ENCODE data around the gene LRRC23.
"Not testable (repeated sequence)": the region's sequence is repeated elsewhere in the genome, so short reads cannot be mapped to it uniquely, and the experiment has no call there.

LRRC23 gene

GRCh38 chr12:6902448-6902847 is 2.2 kb upstream of the LRRC23 start:
- DNase-seq (ENCODE audit: low spot score): no peak

- no peak for DNase-seq (ENCODE audit: low spot score)
Observed at GRCh38 chr12:6903722-6904121, 900 bp upstream of the LRRC23 start.

GRCh38 chr12:6905414-6906040 is 905 bp downstream of the LRRC23 start:
- no peak for DNase-seq (ENCODE audit: low spot score)

- DNase-seq (ENCODE audit: low spot score): not testable (repeated sequence)
Observed at GRCh38 chr12:6908141-6908540, 3.5 kb downstream of the LRRC23 start.

- no peak for DNase-seq (ENCODE audit: low spot score)
Observed at GRCh38 chr12:6909421-6910145, 5.0 kb downstream of the LRRC23 start.

- no peak for DNase-seq (ENCODE audit: low spot score)
Observed at GRCh38 chr12:6912164-6912935, 7.7 kb downstream of the LRRC23 start.

- peak; percentile 86 for DNase-seq (ENCODE audit: low spot score)
Observed at GRCh38 chr12:6914246-6914946, 9.8 kb downstream of the LRRC23 start, which contains the start of gene ENO2. ENO2 (plus strand) TSS chr12:6914580; CDS start chr12:6915833, 1,253 bp downstream.

GRCh38 chr12:6914947-6915788 is 10.5 kb downstream of the LRRC23 start:
- no peak for DNase-seq (ENCODE audit: low spot score)

- no peak for DNase-seq (ENCODE audit: low spot score)
Observed at GRCh38 chr12:6915789-6916285, 11.2 kb downstream of the LRRC23 start.

GRCh38 chr12:6916426-6917200 is 12.0 kb downstream of the LRRC23 start:
- DNase-seq (ENCODE audit: low spot score): no peak

GRCh38 chr12:6917491-6918231 is 13.0 kb downstream of the LRRC23 start:
- no peak for DNase-seq (ENCODE audit: low spot score)

GRCh38 chr12:6919588-6919987 is 15.0 kb downstream of the LRRC23 start:
- DNase-seq (ENCODE audit: low spot score): no peak

- DNase-seq (ENCODE audit: low spot score): no peak
Observed at GRCh38 chr12:6921539-6921938, 16.9 kb downstream of the LRRC23 start.

- DNase-seq (ENCODE audit: low spot score): no peak
Observed at GRCh38 chr12:6921996-6922946, 17.6 kb downstream of the LRRC23 start.

GRCh38 chr12:6923003-6923732 is 18.5 kb downstream of the LRRC23 start:
- no peak for DNase-seq (ENCODE audit: low spot score)

- no peak for DNase-seq (ENCODE audit: low spot score)
Observed at GRCh38 chr12:6923851-6924250, 19.2 kb downstream of the LRRC23 start.

- DNase-seq (ENCODE audit: low spot score): no peak
Observed at GRCh38 chr12:6925239-6925539, 20.6 kb downstream of the LRRC23 start.

Data from CD4-positive, alpha-beta T cell treated with Interleukin-6 at 100 ng/mL for 8 hours (primary cell).